Measurements from ENCODE around the gene CD96. TPM values are rescaled to one million over a fixed set of nuclear protein-coding genes. Genes with fewer than 3 reads are reported as not detected.

The CD96 gene
- total and polyA plus RNA-seq, 2 experiments from 2014 or later, result 0.91 TPM; not detected in 1

DNA sequence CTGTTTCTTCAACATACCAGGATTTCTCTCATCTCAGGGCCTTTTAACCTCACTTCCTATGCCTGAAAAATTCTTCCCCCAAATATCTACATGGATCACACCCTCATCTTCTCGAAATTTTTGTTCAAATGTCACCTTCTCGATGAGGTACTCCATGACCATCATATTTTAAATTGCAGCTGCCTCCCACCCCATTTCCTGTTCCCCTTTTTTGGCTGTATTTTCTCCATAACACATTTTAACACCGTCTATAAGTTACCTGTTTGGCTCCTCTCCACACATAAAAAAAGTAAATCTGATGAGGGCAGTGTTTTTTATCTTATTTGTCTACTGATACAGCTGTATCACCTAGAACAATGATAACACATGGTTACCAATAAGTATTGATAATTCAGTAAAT is 73.9 kb downstream of the CD96 start (continued):
- TF ChIP-seq, protein P1, sequence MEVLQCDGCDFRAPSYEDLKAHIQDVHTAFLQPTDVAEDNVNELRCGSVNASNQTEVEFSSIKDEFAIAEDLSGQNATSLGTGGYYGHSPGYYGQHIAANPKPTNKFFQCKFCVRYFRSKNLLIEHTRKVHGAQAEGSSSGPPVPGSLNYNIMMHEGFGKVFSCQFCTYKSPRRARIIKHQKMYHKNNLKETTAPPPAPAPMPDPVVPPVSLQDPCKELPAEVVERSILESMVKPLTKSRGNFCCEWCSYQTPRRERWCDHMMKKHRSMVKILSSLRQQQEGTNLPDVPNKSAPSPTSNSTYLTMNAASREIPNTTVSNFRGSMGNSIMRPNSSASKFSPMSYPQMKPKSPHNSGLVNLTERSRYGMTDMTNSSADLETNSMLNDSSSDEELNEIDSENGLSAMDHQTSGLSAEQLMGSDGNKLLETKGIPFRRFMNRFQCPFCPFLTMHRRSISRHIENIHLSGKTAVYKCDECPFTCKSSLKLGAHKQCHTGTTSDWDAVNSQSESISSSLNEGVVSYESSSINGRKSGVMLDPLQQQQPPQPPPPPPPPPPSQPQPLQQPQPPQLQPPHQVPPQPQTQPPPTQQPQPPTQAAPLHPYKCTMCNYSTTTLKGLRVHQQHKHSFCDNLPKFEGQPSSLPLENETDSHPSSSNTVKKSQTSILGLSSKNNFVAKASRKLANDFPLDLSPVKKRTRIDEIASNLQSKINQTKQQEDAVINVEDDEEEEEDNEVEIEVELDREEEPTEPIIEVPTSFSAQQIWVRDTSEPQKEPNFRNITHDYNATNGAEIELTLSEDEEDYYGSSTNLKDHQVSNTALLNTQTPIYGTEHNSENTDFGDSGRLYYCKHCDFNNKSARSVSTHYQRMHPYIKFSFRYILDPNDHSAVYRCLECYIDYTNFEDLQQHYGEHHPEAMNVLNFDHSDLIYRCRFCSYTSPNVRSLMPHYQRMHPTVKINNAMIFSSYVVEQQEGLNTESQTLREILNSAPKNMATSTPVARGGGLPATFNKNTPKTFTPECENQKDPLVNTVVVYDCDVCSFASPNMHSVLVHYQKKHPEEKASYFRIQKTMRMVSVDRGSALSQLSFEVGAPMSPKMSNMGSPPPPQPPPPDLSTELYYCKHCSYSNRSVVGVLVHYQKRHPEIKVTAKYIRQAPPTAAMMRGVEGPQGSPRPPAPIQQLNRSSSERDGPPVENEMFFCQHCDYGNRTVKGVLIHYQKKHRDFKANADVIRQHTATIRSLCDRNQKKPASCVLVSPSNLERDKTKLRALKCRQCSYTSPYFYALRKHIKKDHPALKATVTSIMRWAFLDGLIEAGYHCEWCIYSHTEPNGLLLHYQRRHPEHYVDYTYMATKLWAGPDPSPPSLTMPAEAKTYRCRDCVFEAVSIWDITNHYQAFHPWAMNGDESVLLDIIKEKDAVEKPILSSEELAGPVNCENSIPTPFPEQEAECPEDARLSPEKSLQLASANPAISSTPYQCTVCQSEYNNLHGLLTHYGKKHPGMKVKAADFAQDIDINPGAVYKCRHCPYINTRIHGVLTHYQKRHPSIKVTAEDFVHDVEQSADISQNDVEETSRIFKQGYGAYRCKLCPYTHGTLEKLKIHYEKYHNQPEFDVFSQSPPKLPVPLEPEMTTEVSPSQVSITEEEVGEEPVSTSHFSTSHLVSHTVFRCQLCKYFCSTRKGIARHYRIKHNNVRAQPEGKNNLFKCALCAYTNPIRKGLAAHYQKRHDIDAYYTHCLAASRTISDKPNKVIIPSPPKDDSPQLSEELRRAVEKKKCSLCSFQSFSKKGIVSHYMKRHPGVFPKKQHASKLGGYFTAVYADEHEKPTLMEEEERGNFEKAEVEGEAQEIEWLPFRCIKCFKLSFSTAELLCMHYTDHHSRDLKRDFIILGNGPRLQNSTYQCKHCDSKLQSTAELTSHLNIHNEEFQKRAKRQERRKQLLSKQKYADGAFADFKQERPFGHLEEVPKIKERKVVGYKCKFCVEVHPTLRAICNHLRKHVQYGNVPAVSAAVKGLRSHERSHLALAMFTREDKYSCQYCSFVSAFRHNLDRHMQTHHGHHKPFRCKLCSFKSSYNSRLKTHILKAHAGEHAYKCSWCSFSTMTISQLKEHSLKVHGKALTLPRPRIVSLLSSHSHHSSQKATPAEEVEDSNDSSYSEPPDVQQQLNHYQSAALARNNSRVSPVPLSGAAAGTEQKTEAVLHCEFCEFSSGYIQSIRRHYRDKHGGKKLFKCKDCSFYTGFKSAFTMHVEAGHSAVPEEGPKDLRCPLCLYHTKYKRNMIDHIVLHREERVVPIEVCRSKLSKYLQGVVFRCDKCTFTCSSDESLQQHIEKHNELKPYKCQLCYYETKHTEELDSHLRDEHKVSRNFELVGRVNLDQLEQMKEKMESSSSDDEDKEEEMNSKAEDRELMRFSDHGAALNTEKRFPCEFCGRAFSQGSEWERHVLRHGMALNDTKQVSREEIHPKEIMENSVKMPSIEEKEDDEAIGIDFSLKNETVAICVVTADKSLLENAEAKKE (CRISPR knock-in tag; IDR thresholded peaks at IDR 0.05), result no peak
- TF ChIP-seq ZNF114 (CRISPR knock-in tag; IDR thresholded peaks at IDR 0.05) (no peak), JUNB (IDR thresholded peaks at IDR 0.05; ENCODE audit: unreplicated experiment) (no peak), EZH2phosphoT487 (IDR thresholded peaks at IDR 0.05; ENCODE audit: unreplicated experiment) (no peak), STAT1 (IDR thresholded peaks at IDR 0.05; ENCODE audit: unreplicated experiment) (no peak), EZH2 (IDR thresholded peaks at IDR 0.05; ENCODE audit: low read depth, unreplicated experiment) (no peak), NANOG (IDR thresholded peaks at IDR 0.05; ENCODE audit: borderline replicate concordance) (no peak)
- TF ChIP-seq, protein P2, sequence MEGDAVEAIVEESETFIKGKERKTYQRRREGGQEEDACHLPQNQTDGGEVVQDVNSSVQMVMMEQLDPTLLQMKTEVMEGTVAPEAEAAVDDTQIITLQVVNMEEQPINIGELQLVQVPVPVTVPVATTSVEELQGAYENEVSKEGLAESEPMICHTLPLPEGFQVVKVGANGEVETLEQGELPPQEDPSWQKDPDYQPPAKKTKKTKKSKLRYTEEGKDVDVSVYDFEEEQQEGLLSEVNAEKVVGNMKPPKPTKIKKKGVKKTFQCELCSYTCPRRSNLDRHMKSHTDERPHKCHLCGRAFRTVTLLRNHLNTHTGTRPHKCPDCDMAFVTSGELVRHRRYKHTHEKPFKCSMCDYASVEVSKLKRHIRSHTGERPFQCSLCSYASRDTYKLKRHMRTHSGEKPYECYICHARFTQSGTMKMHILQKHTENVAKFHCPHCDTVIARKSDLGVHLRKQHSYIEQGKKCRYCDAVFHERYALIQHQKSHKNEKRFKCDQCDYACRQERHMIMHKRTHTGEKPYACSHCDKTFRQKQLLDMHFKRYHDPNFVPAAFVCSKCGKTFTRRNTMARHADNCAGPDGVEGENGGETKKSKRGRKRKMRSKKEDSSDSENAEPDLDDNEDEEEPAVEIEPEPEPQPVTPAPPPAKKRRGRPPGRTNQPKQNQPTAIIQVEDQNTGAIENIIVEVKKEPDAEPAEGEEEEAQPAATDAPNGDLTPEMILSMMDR (conservative IDR thresholded peaks at IDR 0.05; ENCODE audit: low read depth in 2 of 2), result no peak
- TF ChIP-seq, protein P3, sequence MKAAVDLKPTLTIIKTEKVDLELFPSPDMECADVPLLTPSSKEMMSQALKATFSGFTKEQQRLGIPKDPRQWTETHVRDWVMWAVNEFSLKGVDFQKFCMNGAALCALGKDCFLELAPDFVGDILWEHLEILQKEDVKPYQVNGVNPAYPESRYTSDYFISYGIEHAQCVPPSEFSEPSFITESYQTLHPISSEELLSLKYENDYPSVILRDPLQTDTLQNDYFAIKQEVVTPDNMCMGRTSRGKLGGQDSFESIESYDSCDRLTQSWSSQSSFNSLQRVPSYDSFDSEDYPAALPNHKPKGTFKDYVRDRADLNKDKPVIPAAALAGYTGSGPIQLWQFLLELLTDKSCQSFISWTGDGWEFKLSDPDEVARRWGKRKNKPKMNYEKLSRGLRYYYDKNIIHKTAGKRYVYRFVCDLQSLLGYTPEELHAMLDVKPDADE (IDR thresholded peaks at IDR 0.05), result no peak

Measured in GM23338 (cell line).